Aorta (tissue), 5 donors: ENCODE results near the gene TRAK1. TPM values are rescaled to one million over a fixed set of nuclear protein-coding genes. Genes with fewer than 3 reads are reported as not detected.

ENCODE experiments used
- ATAC-seq: fragments of 200-7000 bp; cut with Tn5 transposase; one replicate; pipeline ENCODE4 v1.9.1; 2022; ENCODE audit warnings: moderate library complexity; ENCODE audit not compliant: low FRiP score
- DNase-seq, 2 donors: peaks; one replicate each; pipeline ENCODE4 v3.0.0-alpha.2; 2020
- H3K27ac ChIP-seq, 2 donors: one replicate each; pipeline ENCODE4 v1.5.1; 2013; ENCODE audit warnings: low read length in 2 of 2, mild to moderate bottlenecking in 2 of 2, moderate library complexity in 2 of 2, control low read depth in 1 of 2, inconsistent platforms in 1 of 2, low read depth in 1 of 2
- H3K27me3 ChIP-seq, 2 donors: one replicate each; pipeline ENCODE4 v1.6.1; 2013; ENCODE audit warnings: control low read depth in 1 of 2, low read length in 1 of 2, mild to moderate bottlenecking in 1 of 2, moderate library complexity in 1 of 2; ENCODE audit not compliant: insufficient read depth in 2 of 2, control insufficient read depth in 1 of 2
- H3K36me3 ChIP-seq, 2 donors: one replicate each; pipeline ENCODE4 v1.6.1; 2013; ENCODE audit warnings: control low read depth in 1 of 2, low read length in 1 of 2, mild to moderate bottlenecking in 1 of 2; ENCODE audit not compliant: insufficient read depth in 2 of 2, control insufficient read depth in 1 of 2
- H3K4me1 ChIP-seq, 2 donors: one replicate each; pipeline ENCODE4 v1.6.1; 2013; ENCODE audit warnings: low read length in 2 of 2, control low read depth in 1 of 2, mild to moderate bottlenecking in 1 of 2, moderate library complexity in 1 of 2; ENCODE audit not compliant: insufficient read depth in 2 of 2, control insufficient read depth in 1 of 2
- H3K4me3 ChIP-seq, 2 donors: one replicate each; pipeline ENCODE4 v1.5.1; 2013; ENCODE audit warnings: low read length in 2 of 2, control low read depth in 1 of 2, mild to moderate bottlenecking in 1 of 2
- H3K9me3 ChIP-seq: one replicate; pipeline ENCODE4 v1.6.1; 2013; ENCODE audit warnings: mild to moderate bottlenecking, low read length; ENCODE audit not compliant: control insufficient read depth
- WGBS, 2 donors: extraction: QIAGEN DNeasy Blood & Tissue Kit; methylation state at CpG; one replicate each; pipeline ENCODE4 v1.1.7; 2013; 5-methylcytosine and 5-hydroxymethylcytosine counted together
- intact Hi-C, 2 donors: fragments of 100-400 bp; cut with DNase I; formaldehyde crosslinking; loops; one replicate each; pipeline versions ENCODE4 v1.14.2 to v1.15.0; 2022
- polyA plus RNA-seq, 2 donors: library from polyadenylated mRNA; stranded (reverse); fragments of 200-250 nt; gene quantifications; one replicate each; pipeline ENCODE4 v1.2.3, GENCODE V29; 2013
- total RNA-seq, 2 donors: library from RNA; stranded (reverse); fragmentation: NEBNext Ultra II Directional; extraction: Animal tissue kit (Norgen Biotek cat#: 25700); gene quantifications; one replicate each; pipeline ENCODE4 v1.2.1, GENCODE V29; 2021
- donor health status: healthy with polysubstance abuse.
- donor health status: Bipolar disorder and iron deficiency.
- donor health status: DM: no; HTN: no; CAD: no.
- donor health status: DM: no; HTN: no; CAD: no.
- donor health status: DM: yes; HTN: yes; CAD: no.

TRAK1 gene
- total and polyA plus RNA-seq, 4 donors: 15.7 to 37.7 (median 24.9) TPM

- Histone ChIP-seq H3K4me1 (no peaks in the 10 kb centered on the region), H3K27me3 (no peaks in the 10 kb centered on the region), H3K27ac (no peak overlapping the region), H3K4me3 (no peak overlapping the region), H3K36me3 (peaks cover 7 to 13% of the 10 kb centered on the region in 2 donors), H3K9me3 (no peaks in the 10 kb centered on the region)
- WGBS, 2 donors: 98% methylated on average over 2 of the region's 2 CpGs
- intact Hi-C loops: no loop called here
- ATAC-seq (no peak), DNase-seq (no peak)
Observed at GRCh38 chr3:42204867-42205599, 113.9 kb downstream of the TRAK1 start.

- no peak for DNase-seq
- Histone ChIP-seq H3K27me3 (no peaks in the 10 kb centered on the region), H3K4me3 (no peak overlapping the region), H3K4me1 (no peaks in the 10 kb centered on the region), H3K36me3 (peaks cover 9 to 14% of the 10 kb centered on the region in 2 donors), H3K9me3 (no peaks in the 10 kb centered on the region), H3K27ac (no peak overlapping the region)
- no peak for ATAC-seq
- intact Hi-C loops: no loop called here
- 96 to 97% methylated on average over 4 of the region's 4 CpGs for WGBS, 2 donors
Observed at GRCh38 chr3:42205800-42206514, 114.8 kb downstream of the TRAK1 start.

- ATAC-seq (no peak), DNase-seq (no peak)
- H3K4me1 ChIP-seq: no peaks in the 10 kb centered on the region
Observed at GRCh38 chr3:42209917-42210316, 118.8 kb downstream of the TRAK1 start.

GRCh38 chr3:42210726-42211125 lies 119.6 kb downstream of the TRAK1 start:
- peaks cover 14 to 15% of the 10 kb centered on the region in 2 donors for H3K36me3 ChIP-seq
- H3K4me1 ChIP-seq: no peaks in the 10 kb centered on the region
- DNase-seq (no peak), ATAC-seq (no peak)
- H3K27ac ChIP-seq: no peak overlapping the region
- no peaks in the 10 kb centered on the region for H3K9me3 ChIP-seq
- intact Hi-C loops: no loop called here
- H3K4me3 ChIP-seq: no peak overlapping the region
- H3K27me3 ChIP-seq: no peaks in the 10 kb centered on the region
- WGBS, 2 donors: 47 to 79% methylated on average over 2 of the region's 2 CpGs

More at GRCh38 chr3:42209917-42210316, 118.8 kb downstream of the TRAK1 start:
- Histone ChIP-seq H3K27me3 (no peaks in the 10 kb centered on the region), H3K4me3 (no peak overlapping the region), H3K36me3 (peaks cover 14 to 15% of the 10 kb centered on the region in 2 donors), H3K9me3 (no peaks in the 10 kb centered on the region), H3K27ac (no peak overlapping the region)
- WGBS, 2 donors: 64% methylated on average over 10 to 12 of the region's 12 CpGs
- intact Hi-C loops: no loop called here

- no peak for ATAC-seq
- peaks cover 12 to 13% of the 10 kb centered on the region in 2 donors for H3K36me3 ChIP-seq
- H3K9me3 ChIP-seq: no peaks in the 10 kb centered on the region
- no peaks in the 10 kb centered on the region for H3K4me1 ChIP-seq
- H3K27me3 ChIP-seq: no peaks in the 10 kb centered on the region
- no peak overlapping the region for H3K4me3 ChIP-seq
- intact Hi-C loops: no loop called here
- DNase-seq: no peak
- 92 to 94% methylated on average over 6 of the region's 6 CpGs for WGBS, 2 donors
- H3K27ac ChIP-seq: no peak overlapping the region
Observed at GRCh38 chr3:42213417-42213816, 122.3 kb downstream of the TRAK1 start.

- no peaks in the 10 kb centered on the region for H3K27me3 ChIP-seq
- 67 to 69% methylated on average over 2 of the region's 2 CpGs for WGBS, 2 donors
- ATAC-seq: no peak
- no peak for DNase-seq
- intact Hi-C loops: no loop called here
- H3K4me3 ChIP-seq: no peak overlapping the region
- H3K27ac ChIP-seq: no peak overlapping the region
- H3K36me3 ChIP-seq: peaks cover 9 to 12% of the 10 kb centered on the region in 2 donors
- H3K9me3 ChIP-seq: no peaks in the 10 kb centered on the region
- no peaks in the 10 kb centered on the region for H3K4me1 ChIP-seq
Observed at GRCh38 chr3:42214064-42214463, 122.9 kb downstream of the TRAK1 start.

- Histone ChIP-seq H3K4me3 (no peak overlapping the region), H3K27me3 (no peaks in the 10 kb centered on the region), H3K4me1 (no peaks in the 10 kb centered on the region), H3K9me3 (no peaks in the 10 kb centered on the region), H3K36me3 (peaks cover 9% of the 10 kb centered on the region in 2 donors), H3K27ac (no peak overlapping the region)
- no peak for ATAC-seq
- DNase-seq: no peak
- 50 to 57% methylated on average over 8 of the region's 8 CpGs for WGBS, 2 donors
- intact Hi-C loops: no loop called here
Observed at GRCh38 chr3:42214565-42215283, 123.6 kb downstream of the TRAK1 start.

GRCh38 chr3:42216302-42216701 lies 125.1 kb downstream of the TRAK1 start:
- Histone ChIP-seq H3K4me3 (no peak overlapping the region), H3K27me3 (no peaks in the 10 kb centered on the region), H3K4me1 (no peaks in the 10 kb centered on the region), H3K27ac (no peak overlapping the region), H3K9me3 (no peaks in the 10 kb centered on the region), H3K36me3 (peaks cover 5 to 7% of the 10 kb centered on the region in 2 donors)
- ATAC-seq: no peak
- DNase-seq: no peak
- 90 to 91% methylated on average over 4 of the region's 4 CpGs for WGBS, 2 donors
- intact Hi-C loops: no loop called here
